Adrenal gland (tissue), 12 donors: ENCODE measurements around the gene TMEM161A. TPM values are rescaled to one million over a fixed set of nuclear protein-coding genes. Genes with fewer than 3 reads are reported as not detected.

Experiments
- DNase-seq, 7 donors: peaks; one replicate each; pipeline ENCODE4 v3.0.0-alpha.2; 2019 to 2020
- H3K27ac ChIP-seq, 5 donors: fragments of 200-600 bp; sonication (generic) in 4 of 5; 1 replicate in 3 of 5; 2 replicates in 2 of 5; pipeline versions ENCODE4 v1.5.1 to v1.8.0; 2016 to 2020; ENCODE audit warnings: mild to moderate bottlenecking in 1 of 5
- H3K27me3 ChIP-seq: fragments of 200-600 bp; 2 replicates; pipeline ENCODE4 v1.8.0; 2021
- H3K36me3 ChIP-seq, 2 donors: fragments of 200-600 bp; replicated peaks in 1 of 2; 1 replicate in 1 of 2; 2 replicates in 1 of 2; pipeline versions ENCODE4 v1.5.1 to v1.8.0; 2018 to 2022
- H3K4me1 ChIP-seq, 2 donors: fragments of 200-600 bp; replicated peaks in 1 of 2; 1 replicate in 1 of 2; 2 replicates in 1 of 2; pipeline versions ENCODE4 v1.5.1 to v1.8.0; 2018 to 2021
- H3K4me3 ChIP-seq, 4 donors: fragments of 200-600 bp; sonication (generic) in 3 of 4; one replicate each; pipeline ENCODE4 v1.5.1; 2016 to 2018
- H3K9me3 ChIP-seq, 3 donors: fragments of 200-600 bp; sonication (generic) in 1 of 3; replicated peaks in 1 of 3; 1 replicate in 2 of 3; 2 replicates in 1 of 3; pipeline versions ENCODE4 v1.5.1 to v1.8.0; 2016 to 2021
- POLR2A ChIP-seq, 2 donors: fragments of 450-650 bp; IDR thresholded peaks; one replicate each; pipeline ENCODE4 v1.6.1; 2017; ENCODE audit warnings: antibody characterized with exemption in 2 of 2, mild to moderate bottlenecking in 2 of 2, moderate library complexity in 1 of 2
- WGBS, 4 donors: extraction: QIAGEN DNeasy Blood & Tissue Kit in 2 of 4; methylation state at CpG; one replicate each; pipeline versions ENCODE4 v1.1.5 to v1.1.7; 2013 to 2017; 5-methylcytosine and 5-hydroxymethylcytosine counted together
- intact Hi-C, 2 donors: fragments of 100-400 bp; cut with DNase I; formaldehyde crosslinking; loops; one replicate each; pipeline versions ENCODE4 v1.14.1 to v1.15.0; 2022 to 2023
- polyA plus RNA-seq, 3 donors: library from polyadenylated mRNA; stranded (reverse); fragments of 200-250 nt in 2 of 3; fragments of 350-450 nt in 1 of 3; fragmentation: Illumina TruSeq in 1 of 3; extraction: RNeasy Lipid Tissue Mini Kit (QIAGEN cat#74804) in 1 of 3; gene quantifications; one replicate each; pipeline ENCODE4 v1.2.3, GENCODE V29; 2013 to 2014
- total RNA-seq, 9 donors: library from RNA; depleted of rRNA in 4 of 9; stranded (reverse); fragments of >200 nt in 4 of 9; fragments of 120-200 nt in 1 of 9; fragmentation: NEBNext Ultra II Directional in 1 of 9; extraction: Animal tissue kit (Norgen Biotek cat#: 25700) in 1 of 9; gene quantifications; one replicate each; pipeline versions ENCODE4 v1.1.0 to v1.2.4, GENCODE V29; 2013 to 2023
- TF ChIP-seq, protein P1 (sequence below), 6 experiments: fragments of 450-650 bp in 4 of 6; fragments of 200-600 bp in 2 of 6; sonication (generic) in 1 of 6; IDR thresholded peaks; 1 replicate in 5 of 6; 2 replicates in 1 of 6; pipeline versions ENCODE4 v1.5.1 to v1.8.0; 2016 to 2021; ENCODE audit warnings: antibody characterized with exemption in 6 of 6, mild to moderate bottlenecking in 2 of 6, moderate library complexity in 1 of 6
- donor health status: healthy with polysubstance abuse.
- donor health status: Bipolar disorder and iron deficiency.
- donor health status: DM: yes; HTN: yes; CAD: no.
- donor health status: DM: no; HTN: no; CAD: no.
- donor health status: DM: no; HTN: no; CAD: no.
- donor health status: DM: yes; HTN: yes; CAD: no.

The TMEM161A gene
- total and polyA plus RNA-seq, 12 donors: 5.5 to 83.8 (median 41.1) TPM

DNA sequence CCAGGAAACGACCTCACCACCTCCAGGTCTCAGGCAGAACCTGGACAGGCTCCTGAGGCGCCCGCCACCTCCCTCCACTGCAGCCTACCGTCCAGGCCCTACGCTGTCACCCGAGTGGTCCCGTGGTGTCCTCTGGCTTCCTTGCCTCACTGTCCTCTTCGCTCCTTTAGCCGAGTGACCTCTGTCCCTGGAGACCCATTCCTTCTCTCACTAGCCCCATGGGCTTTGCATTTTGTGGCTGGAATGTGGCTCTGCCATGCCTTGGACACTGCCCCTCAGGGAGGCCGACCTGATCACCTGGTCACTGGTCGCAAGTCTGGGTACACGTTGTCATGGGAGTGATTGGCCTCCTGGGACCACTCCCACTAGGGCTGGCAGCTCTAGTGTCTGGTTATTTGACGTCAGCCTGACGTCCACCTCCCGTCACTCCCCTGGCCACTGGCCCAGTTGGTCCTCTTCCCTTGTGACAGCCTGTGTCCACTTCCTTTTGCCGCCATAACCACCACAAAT is 56.6 kb downstream of the TMEM161A start:
- 85 to 92% (median 87%) methylated on average over 10 to 16 of the region's 16 CpGs for WGBS, 4 donors
- H3K27ac ChIP-seq: peak overlapping the region in 2 of 5 donors; percentile 30 to 47
- H3K4me1 ChIP-seq: no peaks in the 10 kb centered on the region

DNA sequence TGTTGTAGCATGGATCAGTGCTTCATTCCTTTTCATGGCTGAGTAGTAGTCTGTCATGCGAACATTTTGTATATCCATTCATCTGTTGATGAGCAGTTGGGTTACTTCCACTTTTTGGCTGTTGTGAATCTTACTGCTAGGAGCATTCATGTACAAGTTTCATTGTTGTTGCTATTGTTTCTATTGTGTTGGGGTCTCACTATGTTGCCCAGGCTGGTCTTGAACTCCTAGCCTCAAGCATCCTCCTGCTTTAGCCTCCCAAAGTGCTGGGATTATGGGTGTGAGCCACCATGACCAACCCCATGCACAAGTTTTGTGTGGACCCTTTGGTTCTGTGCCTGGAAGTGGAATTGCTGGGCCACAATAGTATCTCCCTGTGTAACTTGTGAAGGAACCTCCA is 58.7 kb downstream of the TMEM161A start:
- Histone ChIP-seq H3K36me3 (no peaks in the 10 kb centered on the region), H3K4me1 (no peaks in the 10 kb centered on the region), H3K4me3 (no peak overlapping the region), H3K9me3 (no peaks in the 10 kb centered on the region), H3K27ac (no peak overlapping the region), H3K27me3 (no peaks in the 10 kb centered on the region)
- intact Hi-C loops: no loop called here
- DNase-seq: no peak
- WGBS, 4 donors: 96 to 100% (median 100%) methylated on average over 1 of the region's 1 CpG
- TF ChIP-seq, protein P1, sequence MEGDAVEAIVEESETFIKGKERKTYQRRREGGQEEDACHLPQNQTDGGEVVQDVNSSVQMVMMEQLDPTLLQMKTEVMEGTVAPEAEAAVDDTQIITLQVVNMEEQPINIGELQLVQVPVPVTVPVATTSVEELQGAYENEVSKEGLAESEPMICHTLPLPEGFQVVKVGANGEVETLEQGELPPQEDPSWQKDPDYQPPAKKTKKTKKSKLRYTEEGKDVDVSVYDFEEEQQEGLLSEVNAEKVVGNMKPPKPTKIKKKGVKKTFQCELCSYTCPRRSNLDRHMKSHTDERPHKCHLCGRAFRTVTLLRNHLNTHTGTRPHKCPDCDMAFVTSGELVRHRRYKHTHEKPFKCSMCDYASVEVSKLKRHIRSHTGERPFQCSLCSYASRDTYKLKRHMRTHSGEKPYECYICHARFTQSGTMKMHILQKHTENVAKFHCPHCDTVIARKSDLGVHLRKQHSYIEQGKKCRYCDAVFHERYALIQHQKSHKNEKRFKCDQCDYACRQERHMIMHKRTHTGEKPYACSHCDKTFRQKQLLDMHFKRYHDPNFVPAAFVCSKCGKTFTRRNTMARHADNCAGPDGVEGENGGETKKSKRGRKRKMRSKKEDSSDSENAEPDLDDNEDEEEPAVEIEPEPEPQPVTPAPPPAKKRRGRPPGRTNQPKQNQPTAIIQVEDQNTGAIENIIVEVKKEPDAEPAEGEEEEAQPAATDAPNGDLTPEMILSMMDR (IDR thresholded peaks at IDR 0.05): no peak
- TF ChIP-seq POLR2A (IDR thresholded peaks at IDR 0.05): no peak

More for the DNA sequence above, 56.6 kb downstream of the TMEM161A start:
- Histone ChIP-seq H3K4me3 (no peak overlapping the region), H3K36me3 (no peaks in the 10 kb centered on the region), H3K27me3 (no peaks in the 10 kb centered on the region), H3K9me3 (no peaks in the 10 kb centered on the region)
- intact Hi-C loops: no loop called here
- peak in 3 of 7 donors; percentile 17 to 82 (median 53) for DNase-seq
- TF ChIP-seq, protein P1 (IDR thresholded peaks at IDR 0.05): no peak
- no peak for TF ChIP-seq POLR2A (IDR thresholded peaks at IDR 0.05)

DNA sequence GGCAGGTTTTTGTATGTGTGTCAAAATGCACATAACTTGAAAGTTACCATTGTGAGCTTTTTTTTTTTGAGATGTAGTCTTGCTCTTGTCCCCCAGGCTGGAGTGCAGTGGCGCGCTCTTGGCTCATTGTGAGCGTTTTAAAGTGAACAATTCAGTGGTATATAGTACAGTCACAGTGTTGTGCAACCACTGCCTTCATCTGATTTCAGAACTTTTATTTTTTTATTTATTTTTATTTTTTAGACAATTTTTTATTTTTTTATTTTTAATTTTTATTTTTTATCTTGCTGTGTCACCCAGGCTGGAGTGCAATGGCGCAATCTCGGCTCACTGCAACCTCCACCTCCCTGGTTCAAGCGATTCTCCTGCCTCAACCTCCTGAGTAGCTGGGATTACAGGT is 59.5 kb downstream of the TMEM161A start:
- 91 to 97% (median 93%) methylated on average over 6 of the region's 6 CpGs for WGBS, 4 donors
- no peaks in the 10 kb centered on the region for H3K27me3 ChIP-seq
- no peaks in the 10 kb centered on the region for H3K9me3 ChIP-seq
- TF ChIP-seq, protein P1 (IDR thresholded peaks at IDR 0.05): no peak
- TF ChIP-seq POLR2A (IDR thresholded peaks at IDR 0.05): no peak
- no peak overlapping the region for H3K4me3 ChIP-seq
- no peaks in the 10 kb centered on the region for H3K36me3 ChIP-seq
- DNase-seq: no peak
- H3K4me1 ChIP-seq: no peaks in the 10 kb centered on the region
- intact Hi-C loops: no loop called here
- H3K27ac ChIP-seq: no peak overlapping the region

DNA sequence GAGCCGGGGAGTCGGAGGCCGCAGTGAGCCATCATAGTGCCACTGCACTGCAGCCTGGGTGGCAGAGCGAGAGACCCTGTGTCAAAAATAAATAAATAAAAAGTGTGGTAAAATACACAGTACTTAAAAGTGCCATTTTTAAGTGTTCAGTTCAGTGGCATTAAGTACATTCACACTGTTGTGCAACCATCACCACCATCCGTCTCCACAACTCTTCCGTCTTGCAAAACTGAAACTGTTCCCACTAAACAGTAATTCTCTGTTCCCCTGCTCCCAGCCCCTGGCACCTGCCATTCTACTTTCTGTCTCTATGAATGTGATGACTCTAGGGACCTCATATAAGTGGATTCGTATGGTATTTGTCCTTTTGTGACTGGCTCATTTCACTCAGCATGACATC is 61.2 kb downstream of the TMEM161A start:
- H3K27ac ChIP-seq: no peak overlapping the region
- no peak overlapping the region for H3K4me3 ChIP-seq
- H3K9me3 ChIP-seq: no peaks in the 10 kb centered on the region
- intact Hi-C loops: no loop called here
- H3K27me3 ChIP-seq: no peaks in the 10 kb centered on the region
- no peak for DNase-seq
- no peaks in the 10 kb centered on the region for H3K4me1 ChIP-seq
- no peak for TF ChIP-seq POLR2A (IDR thresholded peaks at IDR 0.05)
- TF ChIP-seq, protein P1 (IDR thresholded peaks at IDR 0.05): no peak
- WGBS, 4 donors: 86 to 92% (median 90%) methylated on average over 7 of the region's 7 CpGs
- no peaks in the 10 kb centered on the region for H3K36me3 ChIP-seq
